Activated T-helper 17 cell treated with anti-CD3 and anti-CD28 coated beads, Interleukin-2, amount 50 U/mL, for 72 hours (primary cell): ENCODE results near the gene CNDP1. TPM values are rescaled to one million over a fixed set of nuclear protein-coding genes. Genes with fewer than 3 reads are reported as not detected.
A peak's percentile ranks its signal among the peaks of the same experiment; 100 is the strongest.

Experiments
- ATAC-seq: fragments of 150-1000 bp; cut with Tn5 transposase; replicated peaks from 2 replicates; pipeline ENCODE4 v1.10.0; 2021; ENCODE audit warnings: mild to moderate bottlenecking, moderate library complexity
- H3K27ac Mint-ChIP-seq: one replicate; pipeline ENCODE4 v1.8.0; 2022; ENCODE audit warnings: mixed read lengths
- H3K27me3 Mint-ChIP-seq: one replicate; pipeline ENCODE4 v1.8.0; 2022; ENCODE audit warnings: mixed read lengths
- H3K36me3 Mint-ChIP-seq: one replicate; pipeline ENCODE4 v1.8.0; 2022; ENCODE audit warnings: low read depth, mild to moderate bottlenecking, mixed read lengths
- H3K4me1 Mint-ChIP-seq: one replicate; pipeline ENCODE4 v1.8.0; 2022; ENCODE audit warnings: mixed read lengths
- H3K4me3 Mint-ChIP-seq: one replicate; pipeline ENCODE4 v1.8.0; 2022; ENCODE audit warnings: mild to moderate bottlenecking, mixed read lengths
- H3K9me3 Mint-ChIP-seq: one replicate; pipeline ENCODE4 v1.8.0; 2022; ENCODE audit warnings: mixed read lengths
- total RNA-seq, 2 donors: library from RNA; stranded (reverse); gene quantifications; one replicate each; pipeline ENCODE4 v1.2.3, GENCODE V29; 2022

CNDP1 gene
- total RNA-seq, 2 donors from 2014 or later = 0.26 TPM; not detected in 1

DNA sequence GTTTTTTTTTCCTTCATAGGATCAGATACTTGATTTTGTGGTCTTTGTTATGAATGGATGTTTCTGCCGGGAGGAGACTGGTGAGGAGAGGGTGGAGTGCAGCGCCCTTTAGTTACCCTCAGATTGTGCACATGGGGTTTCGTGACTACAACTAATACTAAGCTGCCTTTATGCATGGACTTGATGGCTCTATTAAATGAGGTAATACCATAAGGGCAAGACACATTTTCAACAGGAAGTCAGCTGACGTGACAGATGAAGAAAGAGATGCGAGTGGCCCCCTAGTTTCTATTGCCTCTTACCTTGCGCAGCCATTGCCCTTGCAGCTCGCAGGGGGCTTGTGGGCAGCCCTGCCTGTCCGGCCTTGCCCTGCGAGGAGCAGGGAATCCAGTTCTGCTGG, 87.8 kb downstream of the CNDP1 start:
- Mint-ChIP-seq H3K4me1 (no peaks in the 10 kb centered on the region), H3K4me3 (no peak overlapping the region), H3K36me3 (no peaks in the 10 kb centered on the region)

GRCh38 chr18:74623047-74623816, 88.9 kb downstream of the CNDP1 start:
- Mint-ChIP-seq H3K4me3 (no peak overlapping the region), H3K4me1 (no peaks in the 10 kb centered on the region), H3K9me3 (no peaks in the 10 kb centered on the region), H3K27ac (no peak overlapping the region), H3K36me3 (no peaks in the 10 kb centered on the region), H3K27me3 (no peaks in the 10 kb centered on the region)
- ATAC-seq = no peak

More for the DNA sequence above, 87.8 kb downstream of the CNDP1 start:
- no peak overlapping the region for H3K27ac Mint-ChIP-seq
- ATAC-seq = no peak
- H3K27me3 Mint-ChIP-seq = no peaks in the 10 kb centered on the region
- H3K9me3 Mint-ChIP-seq = no peaks in the 10 kb centered on the region

GRCh38 chr18:74624466-74624865, 90.2 kb downstream of the CNDP1 start:
- Mint-ChIP-seq H3K27ac (no peak overlapping the region), H3K4me1 (no peaks in the 10 kb centered on the region), H3K27me3 (no peaks in the 10 kb centered on the region), H3K4me3 (no peak overlapping the region), H3K9me3 (no peaks in the 10 kb centered on the region), H3K36me3 (no peaks in the 10 kb centered on the region)
- no peak for ATAC-seq

GRCh38 chr18:74625157-74625556, 90.9 kb downstream of the CNDP1 start:
- ATAC-seq = no peak
- no peaks in the 10 kb centered on the region for H3K4me1 Mint-ChIP-seq
- H3K27me3 Mint-ChIP-seq = no peaks in the 10 kb centered on the region
- no peak overlapping the region for H3K27ac Mint-ChIP-seq
- H3K9me3 Mint-ChIP-seq = no peaks in the 10 kb centered on the region
- no peaks in the 10 kb centered on the region for H3K36me3 Mint-ChIP-seq
- no peak overlapping the region for H3K4me3 Mint-ChIP-seq

DNA sequence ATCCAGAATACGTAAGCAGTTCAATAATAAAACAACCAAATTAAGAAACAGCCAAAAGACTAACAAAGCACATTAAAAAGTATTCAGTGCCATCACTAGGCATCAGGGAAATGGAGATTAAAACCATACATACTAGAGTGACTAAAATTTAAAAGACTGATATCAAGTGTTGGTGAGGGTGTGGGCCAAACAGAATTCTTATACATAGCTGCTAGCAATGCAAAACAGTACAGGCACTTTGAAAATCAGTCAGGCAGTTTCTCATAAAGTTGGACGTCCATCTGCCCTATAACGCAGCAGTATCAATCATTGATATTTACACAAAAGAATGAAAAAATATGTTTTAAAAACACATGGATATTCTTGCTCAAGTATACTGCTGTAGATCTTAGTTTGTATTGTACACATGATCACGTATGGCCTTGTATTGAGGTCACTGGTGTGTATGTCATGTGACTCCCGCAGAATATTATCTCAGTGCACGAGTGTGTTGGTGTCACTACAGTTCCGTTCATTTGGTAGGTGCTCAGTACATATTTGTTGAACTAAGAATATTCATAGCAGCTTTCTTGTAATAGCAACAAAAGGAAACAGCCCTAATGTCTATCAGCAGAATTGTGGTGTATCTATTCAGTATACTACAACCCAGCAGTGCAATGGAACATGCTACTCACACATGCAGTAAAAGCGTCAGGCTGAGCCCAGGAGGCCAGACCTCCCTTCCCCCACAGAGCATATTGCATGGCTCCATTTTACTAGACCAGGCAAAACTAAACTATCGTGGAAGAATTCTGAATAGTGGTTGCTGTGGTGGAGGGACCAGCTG, 92.0 kb downstream of the CNDP1 start:
- Mint-ChIP-seq H3K4me3 (no peak overlapping the region), H3K27me3 (no peaks in the 10 kb centered on the region)
- no peak for ATAC-seq

DNA sequence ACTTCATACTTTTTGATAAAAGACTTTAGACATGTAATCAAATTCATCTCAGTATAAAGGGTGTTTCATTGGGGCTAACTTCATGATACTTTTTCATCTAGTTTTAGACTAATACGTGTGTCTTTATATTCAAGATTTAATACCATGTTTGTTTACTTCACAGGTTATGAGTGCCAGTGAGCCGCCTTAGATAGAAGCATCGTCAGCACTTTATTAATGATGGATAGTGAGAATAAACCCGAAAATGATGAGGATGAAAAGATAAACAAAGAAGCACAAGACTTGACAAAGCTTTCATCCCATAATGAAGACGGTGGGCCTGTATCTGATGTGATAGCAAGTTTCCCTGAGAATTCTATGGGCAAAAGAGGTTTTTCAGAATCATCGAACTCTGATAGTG, 96.5 kb downstream of the CNDP1 start:
- H3K27me3 Mint-ChIP-seq = no peaks in the 10 kb centered on the region
- H3K27ac Mint-ChIP-seq = peak overlapping the region; percentile 81
- peak overlapping the region; percentile 65 for H3K4me3 Mint-ChIP-seq
- ATAC-seq = no peak
- H3K9me3 Mint-ChIP-seq = no peaks in the 10 kb centered on the region
- H3K36me3 Mint-ChIP-seq = peaks cover 42% of the 10 kb centered on the region
- H3K4me1 Mint-ChIP-seq = peaks cover 34% of the 10 kb centered on the region

More for the DNA sequence above, 92.0 kb downstream of the CNDP1 start:
- Mint-ChIP-seq H3K9me3 (no peaks in the 10 kb centered on the region), H3K4me1 (peaks cover 7% of the 10 kb centered on the region), H3K27ac (no peak overlapping the region), H3K36me3 (no peaks in the 10 kb centered on the region)

- H3K27me3 Mint-ChIP-seq = no peaks in the 10 kb centered on the region
- no peaks in the 10 kb centered on the region for H3K9me3 Mint-ChIP-seq
- no peak for ATAC-seq
- H3K4me1 Mint-ChIP-seq = peaks cover 34% of the 10 kb centered on the region
- H3K36me3 Mint-ChIP-seq = peaks cover 42% of the 10 kb centered on the region
- H3K27ac Mint-ChIP-seq = peak overlapping the region; percentile 81
- peak overlapping the region; percentile 65 for H3K4me3 Mint-ChIP-seq
Observed at GRCh38 chr18:74631212-74631611, 96.9 kb downstream of the CNDP1 start.

DNA sequence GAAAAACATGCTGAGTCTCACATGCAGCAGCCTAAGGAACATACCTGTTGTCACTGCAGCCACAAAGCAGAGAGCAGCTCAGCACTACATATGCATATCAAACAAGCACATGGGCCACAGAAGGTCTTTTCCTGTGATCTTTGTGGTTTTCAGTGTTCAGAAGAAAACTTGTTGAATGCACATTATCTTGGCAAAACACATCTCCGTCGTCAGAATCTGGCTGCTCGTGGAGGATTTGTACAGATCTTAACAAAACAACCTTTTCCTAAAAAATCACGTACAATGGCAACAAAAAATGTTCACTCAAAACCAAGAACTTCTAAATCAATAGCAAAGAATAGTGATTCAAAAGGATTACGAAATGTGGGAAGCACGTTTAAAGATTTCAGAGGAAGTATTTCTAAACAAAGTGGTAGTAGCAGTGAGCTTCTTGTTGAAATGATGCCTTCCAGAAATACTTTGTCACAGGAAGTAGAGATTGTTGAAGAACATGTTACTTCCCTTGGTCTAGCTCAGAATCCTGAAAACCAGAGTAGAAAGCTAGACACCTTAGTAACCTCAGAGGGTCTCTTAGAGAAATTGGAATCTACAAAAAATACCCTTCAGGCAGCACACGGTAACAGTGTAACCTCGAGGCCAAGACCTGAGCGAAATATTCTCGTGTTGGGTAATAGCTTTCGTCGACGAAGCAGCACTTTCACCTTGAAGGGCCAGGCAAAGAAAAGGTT, 97.5 kb downstream of the CNDP1 start:
- Mint-ChIP-seq H3K9me3 (no peaks in the 10 kb centered on the region), H3K27ac (peak overlapping the region; percentile 81), H3K4me3 (peak overlapping the region; percentile 65), H3K27me3 (no peaks in the 10 kb centered on the region), H3K36me3 (peaks cover 42% of the 10 kb centered on the region), H3K4me1 (peaks cover 34% of the 10 kb centered on the region)
- peak; percentile 52 for ATAC-seq

DNA sequence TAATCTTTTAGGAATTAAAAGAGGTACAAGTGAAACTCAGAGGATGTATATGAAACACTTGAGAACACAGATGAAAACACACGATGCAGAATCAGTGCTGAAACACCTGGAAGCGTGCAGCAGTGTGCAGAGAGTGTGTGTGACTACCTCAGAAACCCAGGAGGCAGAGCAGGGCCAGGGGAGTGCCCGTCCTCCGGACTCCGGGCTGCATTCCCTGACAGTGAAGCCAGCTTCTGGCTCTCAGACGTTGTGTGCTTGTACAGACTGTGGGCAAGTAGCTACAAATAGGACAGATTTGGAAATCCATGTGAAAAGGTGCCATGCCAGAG, 98.0 kb downstream of the CNDP1 start:
- Mint-ChIP-seq H3K27me3 (no peaks in the 10 kb centered on the region), H3K4me1 (peaks cover 34% of the 10 kb centered on the region), H3K36me3 (peaks cover 42% of the 10 kb centered on the region), H3K4me3 (peak overlapping the region; percentile 65), H3K9me3 (no peaks in the 10 kb centered on the region), H3K27ac (peak overlapping the region; percentile 81)
- no peak for ATAC-seq

DNA sequence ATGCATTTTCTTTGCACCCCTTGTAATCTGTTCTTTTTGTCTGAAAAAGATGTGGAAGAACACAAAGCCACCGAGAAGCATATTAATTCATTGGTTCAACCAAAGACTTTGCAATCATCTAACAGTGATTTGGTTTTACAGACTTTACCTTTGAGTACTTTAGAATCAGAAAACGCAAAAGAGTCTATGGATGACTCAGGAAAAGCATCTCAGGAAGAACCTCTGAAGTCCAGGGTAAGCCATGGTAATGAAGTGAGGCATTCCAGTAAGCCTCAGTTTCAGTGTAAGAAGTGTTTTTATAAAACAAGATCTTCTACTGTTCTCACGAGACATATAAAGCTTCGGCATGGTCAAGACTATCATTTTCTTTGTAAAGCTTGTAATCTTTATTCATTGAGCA, 98.6 kb downstream of the CNDP1 start:
- H3K27ac Mint-ChIP-seq = no peak overlapping the region
- peak overlapping the region; percentile 65 for H3K4me3 Mint-ChIP-seq
- no peaks in the 10 kb centered on the region for H3K9me3 Mint-ChIP-seq

DNA sequence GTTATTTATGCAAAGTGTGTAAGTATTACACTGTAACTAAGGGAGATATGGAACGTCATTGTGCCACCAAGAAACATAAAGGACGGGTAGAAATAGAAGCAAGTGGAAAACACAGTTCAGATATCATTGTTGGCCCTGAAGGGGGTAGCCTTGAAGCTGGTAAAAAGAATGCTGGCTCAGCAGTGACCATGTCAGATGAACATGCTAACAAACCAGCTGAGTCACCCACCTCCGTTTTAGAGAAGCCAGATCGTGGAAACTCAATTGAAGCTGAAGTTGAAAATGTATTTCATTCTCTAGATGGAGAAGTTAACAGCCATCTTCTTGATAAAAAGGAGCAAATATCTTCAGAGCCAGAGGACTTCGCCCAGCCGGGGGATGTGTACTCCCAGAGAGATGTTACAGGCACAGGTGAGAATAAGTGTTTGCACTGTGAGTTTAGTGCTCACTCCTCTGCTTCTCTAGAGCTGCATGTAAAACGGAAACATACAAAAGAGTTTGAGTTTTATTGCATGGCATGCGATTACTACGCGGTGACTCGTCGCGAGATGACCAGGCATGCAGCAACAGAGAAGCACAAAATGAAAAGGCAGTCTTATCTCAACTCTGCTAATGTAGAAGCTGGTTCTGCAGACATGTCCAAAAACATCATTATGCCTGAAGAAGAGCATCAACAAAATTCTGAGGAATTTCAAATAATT, 99.5 kb downstream of the CNDP1 start:
- no peak overlapping the region for H3K27ac Mint-ChIP-seq
- H3K36me3 Mint-ChIP-seq = peaks cover 56% of the 10 kb centered on the region
- peak; percentile 21 for ATAC-seq
- H3K4me1 Mint-ChIP-seq = peaks cover 38% of the 10 kb centered on the region
- no peaks in the 10 kb centered on the region for H3K27me3 Mint-ChIP-seq
- H3K9me3 Mint-ChIP-seq = no peaks in the 10 kb centered on the region
- H3K4me3 Mint-ChIP-seq = no peak overlapping the region

More for the DNA sequence above, 98.6 kb downstream of the CNDP1 start:
- H3K36me3 Mint-ChIP-seq = peaks cover 46% of the 10 kb centered on the region
- peak; percentile 21 for ATAC-seq
- H3K27me3 Mint-ChIP-seq = no peaks in the 10 kb centered on the region
- H3K4me1 Mint-ChIP-seq = peaks cover 34% of the 10 kb centered on the region

DNA sequence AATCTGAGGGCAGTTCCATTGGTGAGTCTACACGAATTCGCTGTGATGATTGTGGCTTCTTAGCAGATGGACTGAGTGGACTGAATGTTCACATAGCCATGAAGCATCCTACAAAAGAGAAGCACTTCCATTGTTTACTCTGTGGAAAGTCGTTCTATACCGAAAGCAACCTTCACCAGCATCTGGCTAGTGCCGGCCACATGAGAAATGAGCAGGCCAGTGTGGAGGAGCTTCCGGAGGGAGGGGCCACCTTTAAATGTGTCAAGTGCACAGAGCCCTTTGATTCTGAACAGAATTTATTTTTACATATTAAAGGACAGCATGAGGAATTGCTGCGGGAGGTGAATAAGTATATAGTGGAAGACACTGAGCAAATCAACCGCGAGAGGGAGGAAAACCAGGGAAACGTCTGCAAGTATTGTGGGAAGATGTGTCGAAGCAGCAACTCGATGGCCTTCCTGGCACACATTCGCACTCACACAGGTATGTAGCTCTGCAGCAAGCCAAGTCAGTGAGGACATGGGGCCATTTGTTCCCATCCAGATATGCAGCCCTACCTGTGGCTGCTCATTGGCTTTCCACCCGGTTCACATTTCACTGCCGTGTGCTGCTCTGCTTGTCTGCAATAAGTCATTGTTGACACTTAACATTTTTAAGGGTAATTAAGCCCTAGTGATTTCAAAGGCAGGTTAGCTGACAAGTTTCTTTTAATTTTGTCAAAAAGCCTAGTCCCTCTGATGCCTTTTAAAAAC, 101.1 kb downstream of the CNDP1 start:
- Mint-ChIP-seq H3K36me3 (peaks cover 57% of the 10 kb centered on the region), H3K4me1 (peaks cover 38% of the 10 kb centered on the region), H3K27me3 (no peaks in the 10 kb centered on the region), H3K27ac (no peak overlapping the region), H3K4me3 (no peak overlapping the region), H3K9me3 (no peaks in the 10 kb centered on the region)
- no peak for ATAC-seq
